GM23248 (cell line): ENCODE measurements around the gene SLC25A33. TPM values are rescaled to one million over a fixed set of nuclear protein-coding genes. Genes with fewer than 3 reads are reported as not detected.

ENCODE experiments used
- DNase-seq: peaks from one replicate; pipeline ENCODE4 v3.0.0-alpha.2; 2015
- H2AFZ ChIP-seq: fragments of 200-600 bp; sonication (generic); 2 replicates; pipeline ENCODE4 v1.6.1; 2016; ENCODE audit warnings: antibody characterized with exemption
- H3F3A ChIP-seq: fragments of 200-600 bp; sonication (generic); 2 replicates; pipeline ENCODE4 v1.6.1; 2016; ENCODE audit warnings: mild to moderate bottlenecking, antibody characterized with exemption, mixed run types; ENCODE audit not compliant: insufficient read depth
- H3K27ac ChIP-seq: fragments of 200-600 bp; sonication (generic); 2 replicates; pipeline ENCODE4 v1.5.1; 2016; ENCODE audit warnings: mild to moderate bottlenecking
- H3K27me3 ChIP-seq: fragments of 200-600 bp; sonication (generic); replicated peaks from 2 replicates; pipeline ENCODE4 v1.6.1; 2016; ENCODE audit warnings: mild to moderate bottlenecking; ENCODE audit not compliant: insufficient read depth
- H3K36me3 ChIP-seq: fragments of 200-600 bp; sonication (generic); 2 replicates; pipeline ENCODE4 v1.6.1; 2016; ENCODE audit warnings: low read depth, mild to moderate bottlenecking
- H3K4me1 ChIP-seq: fragments of 200-600 bp; sonication (generic); 2 replicates; pipeline ENCODE4 v1.6.1; 2016; ENCODE audit warnings: mild to moderate bottlenecking; ENCODE audit not compliant: insufficient read depth
- H3K4me2 ChIP-seq: fragments of 200-600 bp; sonication (generic); one replicate; pipeline ENCODE4 v1.6.1; 2016; ENCODE audit warnings: mild to moderate bottlenecking; ENCODE audit not compliant: unreplicated experiment
- H3K4me3 ChIP-seq: fragments of 200-600 bp; sonication (generic); 2 replicates; pipeline ENCODE4 v1.5.1; 2016; ENCODE audit warnings: mild to moderate bottlenecking
- H3K79me2 ChIP-seq: fragments of 200-600 bp; sonication (generic); 2 replicates; pipeline ENCODE4 v1.6.1; 2016; ENCODE audit warnings: mild to moderate bottlenecking; ENCODE audit not compliant: insufficient read depth
- H3K9ac ChIP-seq: fragments of 200-600 bp; sonication (generic); 2 replicates; pipeline ENCODE4 v1.6.1; 2016; ENCODE audit warnings: mild to moderate bottlenecking
- H3K9me2 ChIP-seq: fragments of 200-600 bp; sonication (generic); 2 replicates; pipeline ENCODE4 v1.6.1; 2016; ENCODE audit warnings: mixed run types, mild to moderate bottlenecking, moderate library complexity; ENCODE audit not compliant: insufficient read depth
- H3K9me3 ChIP-seq: fragments of 200-600 bp; sonication (generic); one replicate; pipeline ENCODE4 v1.6.1; 2017; ENCODE audit warnings: low read depth
- H4K20me1 ChIP-seq: fragments of 200-600 bp; sonication (generic); 2 replicates; pipeline ENCODE4 v1.6.0; 2016; ENCODE audit not compliant: insufficient read depth
- EZH2 ChIP-seq: fragments of 200-600 bp; sonication (generic); IDR thresholded peaks from 2 replicates; pipeline ENCODE4 v1.6.1; 2018; ENCODE audit warnings: antibody characterized with exemption, mild to moderate bottlenecking; ENCODE audit not compliant: insufficient read depth, poor library complexity, severe bottlenecking
- EZH2phosphoT487 ChIP-seq: fragments of 200-600 bp; sonication (generic); IDR thresholded peaks from 2 replicates; pipeline ENCODE4 v1.6.1; 2018; ENCODE audit warnings: antibody characterized with exemption, moderate library complexity, mild to moderate bottlenecking, low read depth; ENCODE audit not compliant: insufficient read depth
- WGBS, 2 experiments: methylation state at CpG; one replicate each; pipeline ENCODE4 v1.1.6; 2015 to 2017; ENCODE audit warnings: low lambda C conversion rate in 2 of 2, low coverage in 1 of 2; ENCODE audit errors: missing lambda C conversion rate in 2 of 2; 5-methylcytosine and 5-hydroxymethylcytosine counted together
- in situ Hi-C: fragments of 300-500 bp; cut with MboI; formaldehyde crosslinking; loops from 2 replicates; pipeline ENCODE4 v1.15.0; 2020
- polyA plus RNA-seq: library from polyadenylated mRNA; unstranded; fragments of >200 nt; fragmentation: Nextera tagmentation; extraction: Ambion mirVana; gene quantifications from 2 replicates; pipeline ENCODE4 v1.2.1, GENCODE V29; 2016
- total RNA-seq: library from RNA; depleted of rRNA; stranded (reverse); fragments of >200 nt; shearing (Covaris generic); gene quantifications from 2 replicates; pipeline ENCODE4 v1.2.3, GENCODE V29; 2014

SLC25A33 gene
- total and polyA plus RNA-seq, 2 experiments from 2014 or later: 4.2 to 5.8 TPM

- TF ChIP-seq EZH2phosphoT487 (no peak), EZH2 (no peak)
- H3K27ac ChIP-seq: no peak overlapping the region
- no peak overlapping the region for H2AFZ ChIP-seq
- no peaks in the 10 kb centered on the region for H3F3A ChIP-seq
- H3K79me2 ChIP-seq: no peaks in the 10 kb centered on the region
- 73% methylated on average over 19 to 23 of the region's 23 CpGs for WGBS, 2 experiments
- in situ Hi-C loops: no loop called here
- no peak for DNase-seq
- no peaks in the 10 kb centered on the region for H3K36me3 ChIP-seq
- no peak overlapping the region for H3K4me3 ChIP-seq
- no peaks in the 10 kb centered on the region for H4K20me1 ChIP-seq
- no peaks in the 10 kb centered on the region for H3K9me2 ChIP-seq
- H3K4me1 ChIP-seq: no peaks in the 10 kb centered on the region
- H3K4me2 ChIP-seq: no peak overlapping the region
- no peaks in the 10 kb centered on the region for H3K9me3 ChIP-seq
- H3K9ac ChIP-seq: no peak overlapping the region
- no peaks in the 10 kb centered on the region for H3K27me3 ChIP-seq
Measured at GRCh38 chr1:9628541-9629444, 89.5 kb downstream of the SLC25A33 start.

- Histone ChIP-seq H3F3A (no peaks in the 10 kb centered on the region), H3K27ac (no peak overlapping the region), H3K9ac (no peak overlapping the region), H3K27me3 (no peaks in the 10 kb centered on the region), H3K4me3 (no peak overlapping the region), H2AFZ (no peak overlapping the region), H3K36me3 (no peaks in the 10 kb centered on the region), H3K9me3 (no peaks in the 10 kb centered on the region), H3K4me1 (no peaks in the 10 kb centered on the region), H4K20me1 (no peaks in the 10 kb centered on the region), H3K4me2 (no peak overlapping the region), H3K79me2 (no peaks in the 10 kb centered on the region), H3K9me2 (no peaks in the 10 kb centered on the region)
- no peak for DNase-seq
- no peak for TF ChIP-seq EZH2phosphoT487
- no peak for TF ChIP-seq EZH2
- in situ Hi-C loops: loop anchor here (10.0 kb wide), 1 partner anchor 235 kb away; no protein-coding TSS in a partner anchor
- 53 to 57% methylated on average over 23 to 27 of the region's 29 CpGs for WGBS, 2 experiments
Measured at GRCh38 chr1:9629445-9630201, 90.4 kb downstream of the SLC25A33 start.

GRCh38 chr1:9630331-9631111 is 91.3 kb downstream of the SLC25A33 start:
- DNase-seq: no peak

GRCh38 chr1:9631613-9632012 is 92.3 kb downstream of the SLC25A33 start:
- H3K36me3 ChIP-seq: no peaks in the 10 kb centered on the region
- no peaks in the 10 kb centered on the region for H4K20me1 ChIP-seq
- no peak overlapping the region for H3K4me2 ChIP-seq
- H3K4me1 ChIP-seq: no peaks in the 10 kb centered on the region
- H2AFZ ChIP-seq: no peak overlapping the region
- H3F3A ChIP-seq: no peaks in the 10 kb centered on the region
- no peak for DNase-seq
- H3K27ac ChIP-seq: no peak overlapping the region
- H3K27me3 ChIP-seq: no peaks in the 10 kb centered on the region
- no peak overlapping the region for H3K9ac ChIP-seq
- in situ Hi-C loops: loop anchor here (10.0 kb wide), 1 partner anchor 233 kb away; no protein-coding TSS in a partner anchor
- no peaks in the 10 kb centered on the region for H3K9me2 ChIP-seq
- 67 to 71% methylated on average over 3 of the region's 3 CpGs for WGBS, 2 experiments
- no peaks in the 10 kb centered on the region for H3K79me2 ChIP-seq
- no peak overlapping the region for H3K4me3 ChIP-seq
- TF ChIP-seq EZH2 (no peak), EZH2phosphoT487 (no peak)
- no peaks in the 10 kb centered on the region for H3K9me3 ChIP-seq

More at GRCh38 chr1:9630331-9631111, 91.3 kb downstream of the SLC25A33 start:
- H3K27me3 ChIP-seq: no peaks in the 10 kb centered on the region
- H3K4me2 ChIP-seq: no peak overlapping the region
- 66% methylated on average over 7 to 8 of the region's 8 CpGs for WGBS, 2 experiments
- in situ Hi-C loops: loop anchor here (10.0 kb wide), 1 partner anchor 234 kb away; no protein-coding TSS in a partner anchor
- H3F3A ChIP-seq: no peaks in the 10 kb centered on the region
- H3K9me3 ChIP-seq: no peaks in the 10 kb centered on the region
- H3K9ac ChIP-seq: no peak overlapping the region
- H3K9me2 ChIP-seq: no peaks in the 10 kb centered on the region
- no peak overlapping the region for H2AFZ ChIP-seq
- TF ChIP-seq EZH2 (no peak), EZH2phosphoT487 (no peak)
- H3K27ac ChIP-seq: no peak overlapping the region
- no peaks in the 10 kb centered on the region for H4K20me1 ChIP-seq
- no peaks in the 10 kb centered on the region for H3K79me2 ChIP-seq
- H3K4me1 ChIP-seq: no peaks in the 10 kb centered on the region
- no peaks in the 10 kb centered on the region for H3K36me3 ChIP-seq
- H3K4me3 ChIP-seq: no peak overlapping the region
